HG03064 (cell line): Measurements from ENCODE around the gene GSS.

Experiments used
- ATAC-seq: cut with Tn5 transposase; IDR thresholded peaks from one replicate; pipeline ENCODE4 v1.9.1; 2021; ENCODE audit warnings: low read depth; ENCODE audit not compliant: unreplicated experiment

The GSS gene

DNA sequence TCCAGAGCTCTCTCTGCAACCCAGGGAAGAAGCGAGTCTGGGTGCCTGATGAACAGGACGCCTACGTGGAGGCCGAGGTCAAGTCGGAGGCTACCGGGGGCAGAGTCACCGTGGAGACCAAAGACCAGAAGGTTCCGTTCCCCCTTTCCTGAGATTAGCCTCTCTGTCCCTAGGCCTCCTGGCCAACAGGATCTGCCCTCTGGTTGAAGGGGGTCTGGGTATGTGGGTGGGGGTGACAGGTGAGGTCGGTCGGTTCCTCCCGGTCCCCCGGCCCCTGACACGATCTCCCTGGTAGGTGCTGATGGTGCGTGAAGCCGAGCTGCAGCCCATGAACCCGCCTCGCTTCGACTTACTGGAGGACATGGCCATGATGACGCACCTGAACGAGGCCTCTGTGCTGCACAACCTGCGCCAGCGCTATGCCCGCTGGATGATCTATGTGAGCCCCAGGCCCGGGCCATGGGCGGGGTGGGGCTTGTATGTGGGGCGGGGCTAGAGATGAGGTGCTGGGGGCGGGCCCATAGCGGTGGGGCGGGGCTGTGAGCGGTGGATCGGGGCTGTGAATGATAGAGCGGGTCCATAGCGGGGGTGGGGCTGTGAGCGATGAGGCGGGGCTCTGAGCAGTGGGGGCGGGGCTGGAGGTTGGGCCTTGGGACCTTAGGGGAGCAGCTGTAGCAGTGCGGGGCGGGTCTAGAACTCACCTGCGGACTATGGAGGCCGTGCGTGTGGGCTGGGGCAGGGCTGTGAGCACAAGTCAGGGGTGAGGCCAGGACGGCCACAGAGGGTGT is 24.0 kb upstream of the GSS start:
- ATAC-seq: no peak

DNA sequence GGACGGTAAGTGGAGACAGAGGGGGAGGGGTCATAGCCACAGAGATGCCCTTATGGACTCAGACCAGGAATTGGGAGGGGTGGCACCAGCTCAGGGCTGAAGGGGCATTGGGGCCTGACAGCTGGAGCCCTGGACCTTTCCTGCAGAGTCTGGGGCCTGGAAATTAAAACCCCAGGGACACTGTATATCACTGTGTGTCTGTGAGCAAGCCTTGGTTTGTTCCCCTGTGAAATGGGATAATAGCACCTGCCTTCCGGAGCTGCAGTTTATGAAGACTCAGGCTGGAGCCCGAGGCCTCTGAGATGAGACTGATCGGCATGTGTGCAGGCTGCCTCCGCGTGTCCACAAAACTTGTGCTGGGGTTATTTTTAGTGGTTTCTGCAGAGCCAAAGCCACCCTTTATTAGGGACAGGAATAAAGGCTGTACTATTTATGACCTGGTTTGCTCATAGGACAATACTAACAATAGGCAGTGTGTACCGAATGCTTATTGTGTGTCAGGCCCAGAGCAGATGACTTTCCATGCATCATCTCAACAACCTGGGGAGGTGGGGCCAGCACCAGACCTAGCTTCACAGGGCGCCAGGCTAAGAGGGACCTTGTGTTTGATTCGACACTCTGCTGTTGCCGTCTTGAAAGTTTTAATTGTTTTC is 22.6 kb upstream of the GSS start:
- no peak for ATAC-seq

DNA sequence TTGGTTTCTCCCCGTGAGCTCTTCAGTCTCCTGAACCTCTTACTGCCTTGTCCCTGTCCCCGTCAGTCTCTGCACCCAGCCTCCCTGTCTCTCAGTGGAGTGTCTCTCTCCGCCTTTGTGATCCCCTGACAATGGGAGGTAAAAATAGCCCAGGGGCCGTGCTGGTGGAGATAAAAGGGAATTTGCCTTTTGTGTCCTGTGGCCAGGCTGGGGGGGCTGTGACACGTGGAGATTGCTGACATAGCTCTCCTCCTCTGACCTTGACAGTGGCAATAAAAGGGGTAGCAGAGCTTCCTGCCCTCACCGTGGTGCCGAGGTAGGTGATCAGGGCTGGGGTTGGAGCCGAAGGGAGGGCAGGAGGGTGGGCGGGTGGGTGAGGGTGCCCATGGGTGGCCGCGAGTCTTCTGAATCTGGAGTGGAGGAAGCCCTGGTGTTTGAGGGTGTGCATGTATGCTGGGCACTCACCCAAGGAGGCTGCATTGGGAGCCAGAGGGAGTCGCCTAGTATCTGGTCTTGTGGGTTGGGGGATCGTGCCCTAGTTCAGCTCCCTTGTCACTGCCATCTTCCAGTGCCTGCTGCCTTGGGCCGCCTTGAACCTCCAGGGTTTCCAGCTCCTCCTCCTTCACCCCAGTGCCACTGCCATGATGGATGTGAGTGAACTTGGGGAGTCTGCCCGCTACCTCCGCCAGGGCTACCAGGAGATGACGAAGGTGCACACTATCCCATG is 21.9 kb upstream of the GSS start:
- ATAC-seq: no peak

GRCh38 chr20:34976286-34976685 is 20.7 kb upstream of the GSS start:
- ATAC-seq: no peak

- no peak for ATAC-seq
These were observed 18.6 kb upstream of the GSS start for GRCh38 chr20:34974246-34974645.

- ATAC-seq: no peak
These were observed 16.1 kb upstream of the GSS start for GRCh38 chr20:34971561-34972235.

GRCh38 chr20:34970846-34971560 is 15.4 kb upstream of the GSS start:
- ATAC-seq: no peak

DNA sequence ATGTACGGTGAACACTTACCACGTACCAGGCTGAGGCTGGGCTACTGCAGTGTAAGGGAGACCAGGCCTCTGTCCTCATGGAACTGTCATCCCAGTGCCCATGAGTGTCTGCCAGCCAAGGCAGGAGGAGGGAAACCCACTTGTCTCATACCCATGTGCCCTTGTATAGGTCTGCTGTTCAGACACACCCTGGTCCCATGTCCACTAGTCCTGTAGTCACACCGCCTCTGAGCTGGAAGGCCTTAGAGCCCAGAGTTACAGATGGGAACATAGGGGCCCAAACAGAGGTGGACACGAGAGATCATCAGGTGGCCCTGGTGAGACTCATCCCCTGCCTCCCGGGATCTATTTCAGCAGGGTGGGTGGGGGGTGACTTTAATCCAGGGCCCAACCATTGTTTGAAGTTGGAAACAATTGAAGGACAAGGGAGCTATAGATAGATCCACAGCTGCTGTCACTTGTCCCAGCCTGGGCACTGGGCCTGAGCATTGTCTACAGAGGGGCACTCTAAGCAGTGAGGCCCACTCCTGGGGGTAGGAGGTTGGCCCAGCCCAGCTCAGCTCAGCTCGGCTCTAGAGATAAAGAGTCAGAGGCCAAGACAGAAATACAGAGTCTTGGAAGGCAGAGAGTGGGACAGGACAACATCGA is 14.7 kb upstream of the GSS start:
- no peak for ATAC-seq

- no peak for ATAC-seq
These were observed 12.6 kb upstream of the GSS start for GRCh38 chr20:34968042-34968775.

DNA sequence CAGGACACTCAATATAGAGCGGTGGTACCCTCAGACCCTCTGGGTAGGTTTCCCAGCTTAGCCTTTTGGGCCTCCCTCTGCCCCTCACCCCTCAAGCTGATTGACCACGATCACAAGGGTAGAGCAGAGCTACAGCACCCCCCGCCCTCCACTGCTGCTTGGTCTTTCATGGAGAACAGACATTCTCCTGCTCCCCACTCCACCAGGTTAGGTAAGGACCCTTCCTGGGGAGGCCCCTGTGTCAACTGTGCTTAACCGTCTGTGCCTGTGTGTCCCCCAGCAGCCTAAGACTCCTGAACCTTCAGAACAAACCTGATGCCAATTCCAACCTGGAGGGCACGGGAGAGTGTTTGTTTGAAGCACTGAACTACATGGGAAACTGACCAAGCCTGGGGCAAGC is 11.8 kb upstream of the GSS start:
- no peak for ATAC-seq

GRCh38 chr20:34965051-34965450 is 9.4 kb upstream of the GSS start:
- ATAC-seq: no peak

DNA sequence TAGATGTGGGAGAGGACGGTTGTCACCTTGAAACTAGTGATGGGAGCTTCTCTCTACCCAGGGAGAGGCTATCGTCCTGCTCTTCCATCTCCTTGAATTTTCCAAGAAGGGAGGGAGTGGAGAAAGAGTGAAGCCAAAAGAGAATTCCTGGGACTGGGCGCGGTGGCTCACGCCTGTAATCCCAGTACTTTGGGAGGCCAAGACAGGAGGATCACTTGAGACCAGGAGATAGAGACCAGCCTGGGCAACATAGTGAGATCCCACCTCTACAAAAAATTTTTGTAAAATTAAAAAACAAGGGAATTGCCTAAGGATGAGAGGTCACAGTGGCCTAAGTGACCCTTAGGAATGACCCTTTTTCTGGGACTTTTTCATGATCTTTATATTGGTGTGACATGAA is 8.9 kb upstream of the GSS start:
- no peak for ATAC-seq

GRCh38 chr20:34956751-34957472 is 1.3 kb upstream of the GSS start:
- ATAC-seq: no peak

- no peak for ATAC-seq
These were observed 444 bp upstream of the GSS start for GRCh38 chr20:34956041-34956458.

DNA sequence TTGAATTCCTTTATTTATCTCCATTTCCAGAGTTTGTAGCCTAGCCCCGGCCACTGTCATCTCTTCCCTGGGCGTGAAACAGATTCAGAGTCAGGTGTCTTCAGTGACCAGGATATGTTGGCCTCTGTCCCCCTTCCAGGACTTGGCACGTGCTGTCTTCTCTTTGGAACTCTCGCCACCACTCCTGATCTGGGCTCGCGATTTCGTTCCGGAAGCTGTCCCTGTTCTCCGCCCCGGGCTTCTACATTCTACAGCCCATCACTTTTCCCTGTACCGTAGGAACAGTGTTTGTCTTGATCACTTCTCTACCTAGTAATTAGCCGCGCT is 739 bp downstream of the GSS start:
- ATAC-seq: peak; percentile 17

GRCh38 chr20:34953960-34954359 is 1.6 kb downstream of the GSS start:
- no peak for ATAC-seq

DNA sequence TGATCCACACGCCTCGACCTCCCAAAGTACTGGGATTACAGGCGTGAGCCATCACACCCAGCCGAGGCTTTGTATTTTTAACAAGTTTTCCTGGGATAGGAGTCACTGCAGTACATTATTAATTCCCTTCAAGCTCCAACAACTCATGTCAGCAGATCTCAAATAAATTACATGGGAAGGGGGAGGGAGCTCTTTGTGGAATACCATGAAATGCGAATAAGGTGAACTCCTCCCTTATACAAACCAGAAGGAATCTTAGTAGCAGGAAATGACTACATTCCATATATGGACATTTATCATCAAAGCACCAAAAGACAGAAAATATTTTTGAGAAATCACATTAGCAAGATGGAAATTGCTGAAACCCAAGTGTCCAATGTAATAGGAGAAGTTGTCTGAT is 2.9 kb downstream of the GSS start:
- no peak for ATAC-seq

DNA sequence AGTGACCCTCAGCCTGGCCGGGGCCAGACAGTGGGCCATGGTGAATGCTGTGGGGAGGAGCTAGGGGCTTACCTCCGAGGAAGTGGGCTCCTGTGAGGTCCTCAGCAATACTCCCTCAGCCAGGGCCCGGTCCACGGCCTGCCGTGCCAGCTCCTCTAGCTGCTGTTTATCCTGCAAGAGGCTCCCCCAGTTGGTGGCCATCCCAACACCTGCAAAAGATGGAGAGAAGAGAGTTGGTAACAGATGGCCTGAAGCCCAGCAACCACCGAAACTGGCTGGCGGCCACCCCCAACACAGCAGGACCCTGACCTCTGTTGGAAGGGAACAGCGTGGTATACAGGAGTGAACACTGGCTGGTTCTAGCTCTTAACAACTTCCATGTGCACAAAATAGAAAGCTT is 4.0 kb downstream of the GSS start:
- ATAC-seq: no peak

DNA sequence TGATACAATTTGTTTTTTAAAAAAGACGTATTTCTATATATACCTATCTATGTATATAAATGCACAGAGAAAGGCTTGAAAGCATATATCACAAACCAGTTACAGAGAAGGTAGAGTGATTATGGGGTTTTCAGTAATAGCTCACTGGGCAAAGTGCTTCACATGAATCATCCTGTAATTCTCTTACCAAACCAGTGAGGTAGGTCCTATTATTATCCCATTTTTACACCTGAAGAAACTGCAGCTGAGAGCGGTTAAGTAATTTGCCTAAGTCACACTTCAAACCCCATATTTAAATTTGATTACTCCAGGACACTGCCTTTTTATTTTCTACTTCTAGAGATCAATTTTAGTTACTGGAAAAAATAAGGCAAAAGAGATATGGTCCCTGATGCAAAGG is 4.4 kb downstream of the GSS start:
- no peak for ATAC-seq
